GM12873 (cell line): ENCODE results near the gene WAS.

ENCODE experiments used
- CTCF ChIP-seq: IDR thresholded peaks from 2 replicates; pipeline ENCODE4 v1.5.1; 2012; ENCODE audit warnings: low read depth, mild to moderate bottlenecking, moderate library complexity, low read length, control low read depth; ENCODE audit not compliant: insufficient read depth; ENCODE audit errors: missing control alignments

WAS gene

DNA sequence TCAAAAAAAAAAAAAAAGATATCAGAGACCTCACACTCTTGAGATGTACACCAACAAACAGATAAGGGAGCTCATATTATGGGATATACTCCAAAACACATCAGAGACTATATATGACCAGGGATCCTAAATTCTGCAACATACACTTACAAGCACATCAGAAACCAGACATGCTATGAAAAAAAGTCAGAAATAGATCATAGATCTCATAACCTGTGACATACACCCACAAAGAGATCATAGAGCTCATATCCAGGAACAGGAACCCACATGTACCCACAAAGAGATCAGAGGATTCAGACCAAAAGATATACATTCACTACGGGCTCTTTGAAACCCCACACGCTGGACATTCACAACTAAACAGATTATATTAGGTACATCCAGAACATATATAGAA lies 43.0 kb downstream of the WAS start:
- TF ChIP-seq CTCF = no peak

GRCh38 chrX:48728653-48729052 lies 45.1 kb downstream of the WAS start:
- TF ChIP-seq CTCF = no peak

DNA sequence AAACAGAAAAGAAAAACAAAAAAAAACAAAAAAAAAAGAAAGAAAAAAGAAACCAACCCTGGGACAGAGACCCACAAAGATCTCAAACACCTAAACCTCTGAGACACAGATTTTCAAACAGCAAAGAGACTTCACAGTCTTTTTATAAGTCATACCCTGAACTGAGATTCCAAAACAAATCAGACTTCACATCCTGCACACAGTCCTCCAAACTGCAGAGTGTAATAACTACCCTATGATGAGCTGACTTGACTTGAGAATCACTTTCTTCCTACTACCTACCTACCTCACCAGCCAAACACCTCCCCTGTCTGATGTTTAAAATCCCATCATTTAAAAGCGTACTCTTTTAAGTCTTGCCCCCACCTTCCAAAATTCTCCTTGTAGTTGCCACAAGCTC lies 52.7 kb downstream of the WAS start:
- no peak for TF ChIP-seq CTCF

DNA sequence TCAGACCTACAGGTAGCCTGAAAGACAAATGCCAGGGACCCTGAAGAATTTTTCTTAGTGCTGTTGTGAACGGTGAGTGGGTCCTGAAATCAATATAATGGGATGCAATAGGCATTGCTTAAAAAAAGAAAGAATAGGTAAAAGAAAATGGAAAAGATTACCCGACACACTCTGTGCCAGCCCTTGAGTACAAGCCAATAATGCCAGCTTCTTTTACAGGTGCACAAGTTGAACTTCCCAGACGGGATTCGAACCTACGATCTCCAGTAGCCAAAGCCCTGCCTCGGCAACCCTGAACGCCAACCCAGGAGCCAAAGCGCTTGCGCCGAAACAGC lies 53.2 kb downstream of the WAS start:
- no peak for TF ChIP-seq CTCF

- no peak for TF ChIP-seq CTCF
Observed at GRCh38 chrX:48737213-48737938, 53.8 kb downstream of the WAS start.

- no peak for TF ChIP-seq CTCF
Observed at GRCh38 chrX:48737940-48738339, 54.3 kb downstream of the WAS start.
